ENCODE data around the gene RAB3C.

DNA sequence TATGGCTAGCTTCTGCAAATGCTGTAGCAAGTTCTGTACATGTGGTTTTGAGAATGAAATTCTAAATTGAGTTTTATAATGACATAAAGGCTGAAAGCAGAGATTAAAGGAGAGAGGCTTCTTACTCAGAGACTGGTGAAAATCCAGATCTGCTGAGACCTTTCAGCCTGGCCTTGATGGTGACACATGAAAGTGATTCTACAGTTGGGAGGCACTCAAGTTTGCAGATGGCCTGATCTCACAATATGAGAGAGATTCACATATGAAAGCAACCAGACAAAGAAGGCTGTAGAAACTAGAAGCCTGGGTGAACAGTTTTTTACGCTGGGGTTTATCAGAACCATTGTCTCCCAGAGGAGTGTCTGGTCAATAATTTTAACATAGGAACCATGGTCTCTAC lies 49.0 kb downstream of the RAB3C start:
- TF ChIP-seq POLR2A (IDR thresholded peaks at IDR 0.05): no peak
- TF ChIP-seq, protein P1, sequence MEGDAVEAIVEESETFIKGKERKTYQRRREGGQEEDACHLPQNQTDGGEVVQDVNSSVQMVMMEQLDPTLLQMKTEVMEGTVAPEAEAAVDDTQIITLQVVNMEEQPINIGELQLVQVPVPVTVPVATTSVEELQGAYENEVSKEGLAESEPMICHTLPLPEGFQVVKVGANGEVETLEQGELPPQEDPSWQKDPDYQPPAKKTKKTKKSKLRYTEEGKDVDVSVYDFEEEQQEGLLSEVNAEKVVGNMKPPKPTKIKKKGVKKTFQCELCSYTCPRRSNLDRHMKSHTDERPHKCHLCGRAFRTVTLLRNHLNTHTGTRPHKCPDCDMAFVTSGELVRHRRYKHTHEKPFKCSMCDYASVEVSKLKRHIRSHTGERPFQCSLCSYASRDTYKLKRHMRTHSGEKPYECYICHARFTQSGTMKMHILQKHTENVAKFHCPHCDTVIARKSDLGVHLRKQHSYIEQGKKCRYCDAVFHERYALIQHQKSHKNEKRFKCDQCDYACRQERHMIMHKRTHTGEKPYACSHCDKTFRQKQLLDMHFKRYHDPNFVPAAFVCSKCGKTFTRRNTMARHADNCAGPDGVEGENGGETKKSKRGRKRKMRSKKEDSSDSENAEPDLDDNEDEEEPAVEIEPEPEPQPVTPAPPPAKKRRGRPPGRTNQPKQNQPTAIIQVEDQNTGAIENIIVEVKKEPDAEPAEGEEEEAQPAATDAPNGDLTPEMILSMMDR (IDR thresholded peaks at IDR 0.05): no peak
- no peak for TF ChIP-seq POLR2AphosphoS5 (IDR thresholded peaks at IDR 0.05)
- no peak for TF ChIP-seq EP300 (IDR thresholded peaks at IDR 0.05)
